Small intestine (tissue), 7 donors: Measurements from ENCODE around the gene GLCCI1. TPM values are rescaled to one million over a fixed set of nuclear protein-coding genes. Genes with fewer than 3 reads are reported as not detected.

Experiments
- DNase-seq, 2 donors: peaks; one replicate each; pipeline versions ENCODE4 v3.0.0 to v3.0.0-alpha.2; 2013
- FAIRE-seq: peaks from 2 replicates; lab custom pipeline; 2012; peaks lifted over from hg19 to GRCh38; lab: Jason Lieb, UNC
- H3K27ac ChIP-seq, 3 donors: one replicate each; pipeline ENCODE4 v1.5.1; 2013; ENCODE audit warnings: low read length in 2 of 3, mild to moderate bottlenecking in 2 of 3, control low read depth in 1 of 3, inconsistent platforms in 1 of 3, low read depth in 1 of 3, moderate library complexity in 1 of 3
- H3K27me3 ChIP-seq, 3 donors: one replicate each; pipeline ENCODE4 v1.6.1; 2013; ENCODE audit warnings: low read length in 3 of 3, inconsistent platforms in 1 of 3; ENCODE audit not compliant: control insufficient read depth in 3 of 3, insufficient read depth in 3 of 3
- H3K36me3 ChIP-seq, 3 donors: one replicate each; pipeline ENCODE4 v1.6.1; 2013; ENCODE audit warnings: low read length in 3 of 3, inconsistent platforms in 1 of 3, low read depth in 1 of 3, mild to moderate bottlenecking in 1 of 3, moderate library complexity in 1 of 3; ENCODE audit not compliant: control insufficient read depth in 3 of 3, insufficient read depth in 2 of 3
- H3K4me1 ChIP-seq, 3 donors: one replicate each; pipeline ENCODE4 v1.6.1; 2013; ENCODE audit warnings: low read length in 2 of 3, inconsistent platforms in 1 of 3, low read depth in 1 of 3, mild to moderate bottlenecking in 1 of 3, moderate library complexity in 1 of 3; ENCODE audit not compliant: control insufficient read depth in 3 of 3, insufficient read depth in 2 of 3
- H3K4me3 ChIP-seq, 3 donors: one replicate each; pipeline ENCODE4 v1.5.1; 2013; ENCODE audit warnings: low read length in 3 of 3, control low read depth in 1 of 3, inconsistent platforms in 1 of 3, low read depth in 1 of 3, mild to moderate bottlenecking in 1 of 3, moderate library complexity in 1 of 3
- H3K9me3 ChIP-seq, 2 donors: one replicate each; pipeline ENCODE4 v1.6.1; 2013; ENCODE audit warnings: low read depth in 1 of 2, low read length in 1 of 2; ENCODE audit not compliant: control insufficient read depth in 2 of 2, insufficient read depth in 1 of 2
- WGBS, 3 donors: extraction: QIAGEN DNeasy Blood & Tissue Kit; methylation state at CpG; one replicate each; pipeline ENCODE4 v1.1.7; 2013; 5-methylcytosine and 5-hydroxymethylcytosine counted together
- polyA plus RNA-seq, 4 donors: library from polyadenylated mRNA; stranded (reverse) in 3 of 4; unstranded in 1 of 4; fragments of 200-250 nt in 3 of 4; fragments of 120-200 nt in 1 of 4; gene quantifications; one replicate each; pipeline versions ENCODE4 v1.2.1 to v1.2.3, GENCODE V29; 2013
- donor health status: healthy with polysubstance abuse.
- donor health status: control.
- donor health status: control.
- donor health status: Bipolar disorder and iron deficiency.
- donor health status: healthy.

The GLCCI1 gene
- polyA plus RNA-seq, 4 donors = 2.7 to 11.6 (median 5.0) TPM

- Histone ChIP-seq H3K9me3 (peaks cover 0 to 3% of the 10 kb centered on the region in 2 donors), H3K4me3 (no peak overlapping the region), H3K36me3 (peaks cover 0 to 6% (median 4%) of the 10 kb centered on the region in 3 donors), H3K27ac (no peak overlapping the region), H3K27me3 (no peaks in the 10 kb centered on the region), H3K4me1 (no peaks in the 10 kb centered on the region)
- DNase-seq = no peak
- no peak for FAIRE-seq
- WGBS, 3 donors = 62 to 82% (median 65%) methylated on average over 1 of the region's 1 CpG
Observed at GRCh38 chr7:8005279-8005678, 36.7 kb downstream of the GLCCI1 start.

GRCh38 chr7:8014399-8014798 is 45.8 kb downstream of the GLCCI1 start:
- no peak for DNase-seq
- Histone ChIP-seq H3K4me1 (no peaks in the 10 kb centered on the region), H3K27me3 (no peaks in the 10 kb centered on the region), H3K36me3 (peaks cover 0 to 2% (median 0%) of the 10 kb centered on the region in 3 donors), H3K9me3 (no peaks in the 10 kb centered on the region), H3K27ac (no peak overlapping the region), H3K4me3 (no peak overlapping the region)
- no peak for FAIRE-seq

GRCh38 chr7:8015100-8015745 is 46.6 kb downstream of the GLCCI1 start:
- peak in 1 of 2 donors; percentile 28 for DNase-seq
- WGBS, 3 donors = 48 to 88% (median 83%) methylated on average over 1 of the region's 1 CpG
- H3K27me3 ChIP-seq = no peaks in the 10 kb centered on the region
- no peak overlapping the region for H3K27ac ChIP-seq
- no peaks in the 10 kb centered on the region for H3K4me1 ChIP-seq
- no peaks in the 10 kb centered on the region for H3K9me3 ChIP-seq
- peaks cover 0 to 2% (median 0%) of the 10 kb centered on the region in 3 donors for H3K36me3 ChIP-seq
- FAIRE-seq = no peak
- no peak overlapping the region for H3K4me3 ChIP-seq

GRCh38 chr7:8015746-8016120 is 47.1 kb downstream of the GLCCI1 start:
- Histone ChIP-seq H3K9me3 (no peaks in the 10 kb centered on the region), H3K27ac (no peak overlapping the region), H3K36me3 (peaks cover 0 to 2% (median 0%) of the 10 kb centered on the region in 3 donors), H3K4me1 (no peaks in the 10 kb centered on the region), H3K4me3 (no peak overlapping the region), H3K27me3 (no peaks in the 10 kb centered on the region)
- WGBS, 3 donors = 81 to 97% (median 97%) methylated on average over 4 of the region's 4 CpGs
- DNase-seq (no peak), FAIRE-seq (no peak)

- no peaks in the 10 kb centered on the region for H3K27me3 ChIP-seq
- no peaks in the 10 kb centered on the region for H3K4me1 ChIP-seq
- no peak for FAIRE-seq
- no peaks in the 10 kb centered on the region for H3K36me3 ChIP-seq
- H3K27ac ChIP-seq = no peak overlapping the region
- no peak overlapping the region for H3K4me3 ChIP-seq
- no peak for DNase-seq
- 93 to 95% (median 94%) methylated on average over 1 of the region's 1 CpG for WGBS, 3 donors
- no peaks in the 10 kb centered on the region for H3K9me3 ChIP-seq
Observed at GRCh38 chr7:8017423-8017822, 48.8 kb downstream of the GLCCI1 start.

- no peaks in the 10 kb centered on the region for H3K27me3 ChIP-seq
- no peak overlapping the region for H3K4me3 ChIP-seq
- DNase-seq = no peak
- WGBS, 3 donors = 78 to 92% (median 83%) methylated on average over 1 of the region's 1 CpG
- no peak for FAIRE-seq
- no peak overlapping the region for H3K27ac ChIP-seq
- H3K9me3 ChIP-seq = no peaks in the 10 kb centered on the region
- no peaks in the 10 kb centered on the region for H3K4me1 ChIP-seq
- peaks cover 0 to 7% (median 0%) of the 10 kb centered on the region in 3 donors for H3K36me3 ChIP-seq
Observed at GRCh38 chr7:8018961-8019360, 50.4 kb downstream of the GLCCI1 start.

- no peaks in the 10 kb centered on the region for H3K27me3 ChIP-seq
- H3K27ac ChIP-seq = no peak overlapping the region
- DNase-seq = no peak
- FAIRE-seq = no peak
- no peak overlapping the region for H3K4me3 ChIP-seq
- H3K9me3 ChIP-seq = peaks cover 0 to 22% of the 10 kb centered on the region in 2 donors
- WGBS, 3 donors = 94 to 95% (median 94%) methylated on average over 1 of the region's 1 CpG
- peaks cover 0 to 17% (median 5%) of the 10 kb centered on the region in 3 donors for H3K36me3 ChIP-seq
- H3K4me1 ChIP-seq = no peaks in the 10 kb centered on the region
Observed at GRCh38 chr7:8022628-8023027, 54.0 kb downstream of the GLCCI1 start.

- whole genome bisulfite sequencing, 3 donors = 97 to 100% (median 98%) methylated on average over 4 of the region's 4 CpGs
- DNase-seq = no peak
- peaks cover 0 to 15% of the 10 kb centered on the region in 2 donors for H3K9me3 ChIP-seq
Observed at GRCh38 chr7:8035192-8035591, 66.6 kb downstream of the GLCCI1 start.

More at GRCh38 chr7:8035192-8035591, 66.6 kb downstream of the GLCCI1 start:
- H3K4me3 ChIP-seq = no peak overlapping the region
- H3K36me3 ChIP-seq = peaks cover 0 to 8% (median 0%) of the 10 kb centered on the region in 3 donors
- H3K4me1 ChIP-seq = no peaks in the 10 kb centered on the region
- H3K27ac ChIP-seq = peak overlapping the region in 1 of 3 donors; percentile 18
- H3K27me3 ChIP-seq = no peaks in the 10 kb centered on the region
- FAIRE-seq = no peak
